HEK293T (cell line): ENCODE results near the gene HAGH.

Experiments used
- BHLHE40 ChIP-seq: fragments of 450-650 bp; IDR thresholded peaks from 2 replicates; pipeline ENCODE4 v1.6.1; 2016; ENCODE audit warnings: mild to moderate bottlenecking, moderate library complexity, borderline replicate concordance
- CTBP1 ChIP-seq: fragments of 450-650 bp; IDR thresholded peaks from 2 replicates; pipeline ENCODE4 v1.6.1; 2016; ENCODE audit warnings: borderline replicate concordance
- FOXK2 ChIP-seq: fragments of 450-650 bp; IDR thresholded peaks from 2 replicates; pipeline ENCODE4 v1.6.1; 2016; ENCODE audit warnings: mild to moderate bottlenecking
- FOXM1 ChIP-seq: fragments of 450-650 bp; IDR thresholded peaks from 2 replicates; pipeline ENCODE4 v1.6.1; 2017; ENCODE audit warnings: mild to moderate bottlenecking, borderline replicate concordance
- HDGF ChIP-seq: fragments of 450-650 bp; IDR thresholded peaks from 2 replicates; pipeline ENCODE4 v1.6.1; 2017; ENCODE audit warnings: antibody characterized with exemption, borderline replicate concordance
- L3MBTL2 ChIP-seq: fragments of 450-650 bp; conservative IDR thresholded peaks from 2 replicates; pipeline ENCODE4 v1.6.1; 2016; ENCODE audit warnings: mild to moderate bottlenecking
- NFRKB ChIP-seq: fragments of 450-650 bp; IDR thresholded peaks from 2 replicates; pipeline ENCODE4 v1.6.1; 2016; ENCODE audit warnings: mild to moderate bottlenecking, moderate library complexity
- SP1 ChIP-seq: fragments of 450-650 bp; IDR thresholded peaks from 2 replicates; pipeline ENCODE4 v1.6.1; 2017
- SUZ12 ChIP-seq: fragments of 450-650 bp; IDR thresholded peaks from 2 replicates; pipeline ENCODE4 v1.6.1; 2016; ENCODE audit warnings: mild to moderate bottlenecking
- TARDBP ChIP-seq: fragments of 450-650 bp; IDR thresholded peaks from 2 replicates; pipeline ENCODE4 v1.6.1; 2016
- ZNF384 ChIP-seq: fragments of 450-650 bp; IDR thresholded peaks from 2 replicates; pipeline ENCODE4 v1.6.1; 2016
- TF ChIP-seq, protein P1 (sequence below): fragments of 450-650 bp; IDR thresholded peaks from 2 replicates; pipeline ENCODE4 v1.6.1; 2016

DNA sequence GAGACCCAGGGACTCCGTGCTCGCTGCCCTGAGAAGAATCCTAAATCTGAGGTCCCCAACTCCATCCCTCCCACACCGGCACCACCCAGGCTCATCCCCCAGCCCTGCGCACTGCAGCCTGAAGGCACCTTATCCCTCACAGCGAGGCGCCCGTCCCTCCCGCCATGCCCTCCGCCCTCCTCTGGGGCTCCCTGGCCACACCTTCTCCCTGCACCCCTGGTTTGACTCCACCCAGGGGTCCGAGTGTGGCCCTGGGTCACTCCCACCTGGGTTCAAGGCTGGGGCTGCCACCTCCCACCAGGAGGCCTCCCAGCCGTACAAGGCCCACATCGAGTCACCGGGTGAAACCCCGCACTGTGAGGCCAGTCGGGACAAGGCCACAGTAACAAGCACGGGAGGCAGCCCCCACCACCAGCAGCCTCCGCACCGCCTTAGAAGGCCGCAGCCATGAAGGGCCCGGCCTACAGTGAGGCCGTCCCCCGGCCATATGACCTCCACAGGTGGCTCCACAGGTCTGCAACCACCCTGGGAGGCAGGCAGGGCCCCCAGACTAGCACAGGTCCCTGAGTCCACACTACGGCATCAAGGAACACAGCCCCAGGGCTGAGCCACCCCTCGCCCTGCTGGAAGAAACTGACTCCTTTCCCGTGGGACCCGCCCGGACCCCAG, 8.3 kb downstream of the HAGH start:
- TF ChIP-seq CTBP1 (no peak), ZNF384 (no peak), NFRKB (no peak), SP1 (no peak), BHLHE40 (no peak), FOXM1 (no peak), FOXK2 (no peak), SUZ12 (no peak), HDGF (no peak), L3MBTL2 (no peak), TARDBP (no peak)
- TF ChIP-seq, protein P1, sequence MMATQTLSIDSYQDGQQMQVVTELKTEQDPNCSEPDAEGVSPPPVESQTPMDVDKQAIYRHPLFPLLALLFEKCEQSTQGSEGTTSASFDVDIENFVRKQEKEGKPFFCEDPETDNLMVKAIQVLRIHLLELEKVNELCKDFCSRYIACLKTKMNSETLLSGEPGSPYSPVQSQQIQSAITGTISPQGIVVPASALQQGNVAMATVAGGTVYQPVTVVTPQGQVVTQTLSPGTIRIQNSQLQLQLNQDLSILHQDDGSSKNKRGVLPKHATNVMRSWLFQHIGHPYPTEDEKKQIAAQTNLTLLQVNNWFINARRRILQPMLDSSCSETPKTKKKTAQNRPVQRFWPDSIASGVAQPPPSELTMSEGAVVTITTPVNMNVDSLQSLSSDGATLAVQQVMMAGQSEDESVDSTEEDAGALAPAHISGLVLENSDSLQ, result no peak
